H1 (cell line): ENCODE measurements around the gene SLC38A10. TPM values are rescaled to one million over a fixed set of nuclear protein-coding genes. Genes with fewer than 3 reads are reported as not detected.

ENCODE experiments used
- BACH1 ChIP-seq: IDR thresholded peaks from 2 replicates; pipeline ENCODE4 v1.6.1; 2012; ENCODE audit warnings: low read length, improper control_type of control experiment
- CTBP2 ChIP-seq: IDR thresholded peaks from 2 replicates; pipeline ENCODE4 v1.7.0; 2011; ENCODE audit warnings: borderline replicate concordance, mild to moderate bottlenecking, moderate library complexity, mixed read lengths, low read length; ENCODE audit not compliant: insufficient read depth, insufficient read length
- polyA plus RNA-seq, 7 experiments: library from polyadenylated mRNA; depleted of rRNA in 3 of 7; stranded (reverse) in 5 of 7; unstranded in 2 of 7; fragments of >200 nt in 5 of 7; fragments of 200-250 nt in 2 of 7; gene quantifications; 1 replicate in 5 of 7; 2 replicates in 1 of 7; 4 replicates in 1 of 7; pipeline versions ENCODE4 v1.2.1 to v1.2.3, GENCODE V29; 2011 to 2013; ENCODE audit warnings: missing spikeins in 2 of 7, mixed read lengths in 2 of 7
- total RNA-seq: library from RNA; stranded (reverse); fragmentation: NEBNext Ultra II Directional; extraction: Animal tissue kit (Norgen Biotek cat#: 25700); gene quantifications from 2 replicates; pipeline ENCODE4 v1.2.1, GENCODE V29; 2021
- TF ChIP-seq, protein P1 (sequence below): IDR thresholded peaks from 2 replicates; pipeline ENCODE4 v1.6.1; 2012; ENCODE audit warnings: low read length, inconsistent platforms

SLC38A10 gene
- total and polyA plus RNA-seq, 2 of the 8 experiments (the other 6 are each of a cell fraction or from before 2014, with no cell fraction given), result 26.4 to 41.0 TPM

DNA sequence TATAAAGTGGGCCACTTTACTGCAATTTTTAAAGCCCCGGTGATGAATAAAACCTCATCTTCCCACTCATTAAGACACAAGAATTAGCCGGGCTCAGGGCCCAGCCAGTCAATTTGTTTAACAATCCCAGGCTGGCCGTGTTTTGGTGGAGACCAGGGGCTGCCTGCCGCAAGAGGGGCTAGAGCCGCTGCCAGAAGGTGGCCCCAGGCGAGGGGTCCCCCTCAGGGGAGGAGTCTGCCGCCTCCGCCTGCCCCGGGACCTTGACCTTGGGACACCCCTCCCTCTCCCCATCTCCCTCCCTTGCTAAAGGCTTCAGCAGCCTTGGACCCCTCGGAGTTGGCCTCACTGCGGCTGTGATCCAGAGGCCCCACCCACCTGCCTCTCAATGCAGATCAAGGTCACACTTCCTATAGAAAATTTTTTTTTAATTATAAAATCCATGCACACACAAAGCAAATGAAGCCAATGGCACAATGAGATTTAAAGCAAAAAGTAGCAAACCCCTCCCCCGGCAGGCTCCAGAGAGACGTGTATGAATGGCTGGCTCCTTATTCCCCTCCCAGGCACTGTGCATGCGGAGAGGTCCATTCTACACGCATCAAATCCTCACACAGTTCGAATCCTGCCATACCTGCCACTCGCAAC lies 23.0 kb upstream of the SLC38A10 start (continued):
- TF ChIP-seq CTBP2, result no peak
- TF ChIP-seq, protein P1, sequence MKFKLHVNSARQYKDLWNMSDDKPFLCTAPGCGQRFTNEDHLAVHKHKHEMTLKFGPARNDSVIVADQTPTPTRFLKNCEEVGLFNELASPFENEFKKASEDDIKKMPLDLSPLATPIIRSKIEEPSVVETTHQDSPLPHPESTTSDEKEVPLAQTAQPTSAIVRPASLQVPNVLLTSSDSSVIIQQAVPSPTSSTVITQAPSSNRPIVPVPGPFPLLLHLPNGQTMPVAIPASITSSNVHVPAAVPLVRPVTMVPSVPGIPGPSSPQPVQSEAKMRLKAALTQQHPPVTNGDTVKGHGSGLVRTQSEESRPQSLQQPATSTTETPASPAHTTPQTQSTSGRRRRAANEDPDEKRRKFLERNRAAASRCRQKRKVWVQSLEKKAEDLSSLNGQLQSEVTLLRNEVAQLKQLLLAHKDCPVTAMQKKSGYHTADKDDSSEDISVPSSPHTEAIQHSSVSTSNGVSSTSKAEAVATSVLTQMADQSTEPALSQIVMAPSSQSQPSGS, result no peak
- TF ChIP-seq BACH1, result no peak
